Smooth muscle cell (in vitro differentiated cells): ENCODE results near the gene ADORA2A. TPM values are rescaled to one million over a fixed set of nuclear protein-coding genes. Genes with fewer than 3 reads are reported as not detected.
"Not testable (repeated sequence)": the region's sequence is repeated elsewhere in the genome, so short reads cannot be mapped to it uniquely, and the experiment has no call there.

ENCODE experiments used
- DNase-seq: peaks from one replicate; lab custom pipeline; 2025; ENCODE audit not compliant: unreplicated experiment; lab: John Stamatoyannopoulos, UW
- H2AFZ ChIP-seq: fragments of 200-600 bp; sonication (generic); 2 replicates; pipeline ENCODE4 v1.6.0; 2016; ENCODE audit warnings: antibody characterized with exemption, low read depth, mild to moderate bottlenecking
- H3F3A ChIP-seq: fragments of 200-600 bp; sonication (generic); 2 replicates; pipeline ENCODE4 v1.6.0; 2017; ENCODE audit warnings: antibody characterized with exemption, low read depth
- H3K27ac ChIP-seq: fragments of 200-600 bp; sonication (generic); 2 replicates; pipeline ENCODE4 v1.5.1; 2016; ENCODE audit warnings: low read depth, mild to moderate bottlenecking
- H3K27me3 ChIP-seq: fragments of 200-600 bp; sonication (generic); 2 replicates; pipeline ENCODE4 v1.6.1; 2016; ENCODE audit warnings: low read depth, mild to moderate bottlenecking
- H3K36me3 ChIP-seq: fragments of 200-600 bp; sonication (generic); 2 replicates; pipeline ENCODE4 v1.5.1; 2016; ENCODE audit warnings: low read depth
- H3K4me1 ChIP-seq: fragments of 200-600 bp; sonication (generic); 2 replicates; pipeline ENCODE4 v1.5.1; 2016; ENCODE audit warnings: low read depth
- H3K4me2 ChIP-seq: fragments of 200-600 bp; sonication (generic); 2 replicates; pipeline ENCODE4 v1.6.0; 2016; ENCODE audit warnings: mild to moderate bottlenecking
- H3K4me3 ChIP-seq: fragments of 200-600 bp; sonication (generic); 2 replicates; pipeline ENCODE4 v1.5.1; 2016; ENCODE audit warnings: mild to moderate bottlenecking
- H3K79me2 ChIP-seq: fragments of 200-600 bp; sonication (generic); 2 replicates; pipeline ENCODE4 v1.6.0; 2016; ENCODE audit warnings: low read depth, mild to moderate bottlenecking
- H3K9ac ChIP-seq: fragments of 200-600 bp; sonication (generic); 2 replicates; pipeline ENCODE4 v1.6.0; 2016; ENCODE audit warnings: low read depth
- H3K9me3 ChIP-seq: fragments of 200-600 bp; sonication (generic); replicated peaks from 2 replicates; pipeline ENCODE4 v1.5.1; 2016; ENCODE audit warnings: low read depth
- H4K20me1 ChIP-seq: fragments of 200-600 bp; sonication (generic); 2 replicates; pipeline ENCODE4 v1.6.0; 2016; ENCODE audit warnings: low read depth
- WGBS: methylation state at CpG from one replicate; pipeline ENCODE4 v1.1.7; 2016; ENCODE audit warnings: low lambda C conversion rate; 5-methylcytosine and 5-hydroxymethylcytosine counted together
- polyA plus RNA-seq: library from polyadenylated mRNA; unstranded; fragments of >200 nt; fragmentation: Nextera tagmentation; extraction: Ambion mirVana; gene quantifications from 2 replicates; pipeline ENCODE4 v1.2.1, GENCODE V29; 2016
- total RNA-seq: library from RNA; depleted of rRNA; stranded (reverse); fragments of >200 nt; gene quantifications from 2 replicates; pipeline ENCODE4 v1.2.3, GENCODE V29; 2014
- TF ChIP-seq, protein P1 (sequence below): fragments of 200-600 bp; sonication (generic); IDR thresholded peaks from 2 replicates; pipeline ENCODE4 v1.5.1; 2017; ENCODE audit warnings: borderline replicate concordance, mild to moderate bottlenecking, antibody characterized with exemption; ENCODE audit not compliant: insufficient read depth, poor library complexity, severe bottlenecking

Gene ADORA2A
- total and polyA plus RNA-seq, 2 experiments from 2014 or later, result 1.6 to 1.8 TPM

GRCh38 chr22:24489011-24489410 lies 61.6 kb downstream of the ADORA2A start:
- TF ChIP-seq, protein P1, sequence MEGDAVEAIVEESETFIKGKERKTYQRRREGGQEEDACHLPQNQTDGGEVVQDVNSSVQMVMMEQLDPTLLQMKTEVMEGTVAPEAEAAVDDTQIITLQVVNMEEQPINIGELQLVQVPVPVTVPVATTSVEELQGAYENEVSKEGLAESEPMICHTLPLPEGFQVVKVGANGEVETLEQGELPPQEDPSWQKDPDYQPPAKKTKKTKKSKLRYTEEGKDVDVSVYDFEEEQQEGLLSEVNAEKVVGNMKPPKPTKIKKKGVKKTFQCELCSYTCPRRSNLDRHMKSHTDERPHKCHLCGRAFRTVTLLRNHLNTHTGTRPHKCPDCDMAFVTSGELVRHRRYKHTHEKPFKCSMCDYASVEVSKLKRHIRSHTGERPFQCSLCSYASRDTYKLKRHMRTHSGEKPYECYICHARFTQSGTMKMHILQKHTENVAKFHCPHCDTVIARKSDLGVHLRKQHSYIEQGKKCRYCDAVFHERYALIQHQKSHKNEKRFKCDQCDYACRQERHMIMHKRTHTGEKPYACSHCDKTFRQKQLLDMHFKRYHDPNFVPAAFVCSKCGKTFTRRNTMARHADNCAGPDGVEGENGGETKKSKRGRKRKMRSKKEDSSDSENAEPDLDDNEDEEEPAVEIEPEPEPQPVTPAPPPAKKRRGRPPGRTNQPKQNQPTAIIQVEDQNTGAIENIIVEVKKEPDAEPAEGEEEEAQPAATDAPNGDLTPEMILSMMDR, result no peak
- Histone ChIP-seq H3K79me2 (no peaks in the 10 kb centered on the region), H3K4me1 (peaks cover 2% of the 10 kb centered on the region), H3K9ac (no peak overlapping the region), H3K4me3 (no peak overlapping the region), H3K9me3 (no peaks in the 10 kb centered on the region), H3F3A (no peaks in the 10 kb centered on the region), H3K36me3 (no peaks in the 10 kb centered on the region), H2AFZ (no peak overlapping the region), H3K4me2 (no peak overlapping the region), H4K20me1 (no peaks in the 10 kb centered on the region), H3K27ac (no peak overlapping the region), H3K27me3 (peaks cover 11% of the 10 kb centered on the region)
- DNase-seq, result no peak
- WGBS, result 70% methylated on average over 2 of the region's 2 CpGs

DNA sequence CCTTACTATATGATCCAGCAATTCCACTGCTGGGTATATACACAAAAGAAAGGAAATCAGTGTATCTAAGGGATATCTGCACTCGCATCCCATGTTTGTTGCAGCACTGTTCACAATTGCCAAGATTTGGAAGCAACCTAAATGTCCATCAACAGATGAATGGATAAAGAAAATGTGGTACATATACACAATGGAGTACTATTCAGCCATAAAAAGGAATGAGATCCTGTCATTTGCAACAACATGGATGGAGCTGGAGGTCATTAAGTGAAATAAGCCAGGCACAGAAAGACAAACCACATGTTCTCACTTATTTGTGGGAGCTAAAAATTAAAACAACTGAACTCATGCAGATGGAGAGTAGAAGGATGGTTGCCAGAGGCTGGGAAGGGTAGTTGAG lies 62.0 kb downstream of the ADORA2A start:
- H3K27ac ChIP-seq, H3K4me2 ChIP-seq, H3K9me3 ChIP-seq, H3K4me3 ChIP-seq, DNase-seq, H3K79me2 ChIP-seq, H3K4me1 ChIP-seq, H2AFZ ChIP-seq, H3F3A ChIP-seq, H3K36me3 ChIP-seq, H3K9ac ChIP-seq, H4K20me1 ChIP-seq: not testable (repeated sequence)
- peaks cover 15% of the 10 kb centered on the region for H3K27me3 ChIP-seq
- 89% methylated on average over 1 of the region's 1 CpG for WGBS

Other genes starting within 250 kb of the ADORA2A start
- 1.1 and 1.5 TPM in 2 replicates for gene SUSD2, start 246.1 kb upstream of the ADORA2A start, total RNA-seq
- 0.24 and 1.2 TPM in 2 replicates for gene SUSD2, start 246.1 kb upstream of the ADORA2A start, polyA plus RNA-seq
- 3.7 and 5.4 TPM in 2 replicates for gene GGT5, start 182.5 kb upstream of the ADORA2A start, total RNA-seq
- 12.4 and 12.8 TPM in 2 replicates for gene GGT5, start 182.5 kb upstream of the ADORA2A start, polyA plus RNA-seq
- gene SPECC1L, start 156.8 kb upstream of the ADORA2A start, total RNA-seq, result 19.1 and 19.5 TPM in 2 replicates
- 10.0 and 16.1 TPM in 2 replicates for gene SPECC1L, start 156.8 kb upstream of the ADORA2A start, polyA plus RNA-seq
- not detected in 2 replicates for gene UPB1, start 67.7 kb downstream of the ADORA2A start, total RNA-seq
- 0.21 and 0.38 TPM in 2 replicates for gene UPB1, start 67.7 kb downstream of the ADORA2A start, polyA plus RNA-seq
- 54.3 and 64.6 TPM in 2 replicates for gene GUCD1, start 127.5 kb downstream of the ADORA2A start, total RNA-seq
- 43.6 and 56.0 TPM in 2 replicates for gene GUCD1, start 127.5 kb downstream of the ADORA2A start, polyA plus RNA-seq
- gene SNRPD3, start 128.4 kb downstream of the ADORA2A start, total RNA-seq, result 114 and 198 TPM in 2 replicates
- gene SNRPD3, start 128.4 kb downstream of the ADORA2A start, polyA plus RNA-seq, result 92.3 and 97.6 TPM in 2 replicates
- gene LRRC75B, start 165.5 kb downstream of the ADORA2A start, total RNA-seq, result 7.0 and 14.1 TPM in 2 replicates
- gene LRRC75B, start 165.5 kb downstream of the ADORA2A start, polyA plus RNA-seq, result 31.8 and 33.5 TPM in 2 replicates
- gene GGT1, start 175.6 kb downstream of the ADORA2A start, total RNA-seq, result 24.2 and 28.4 TPM in 2 replicates
- gene GGT1, start 175.6 kb downstream of the ADORA2A start, polyA plus RNA-seq, result 38.1 and 55.5 TPM in 2 replicates